Activated T-cell treated with anti-CD3 and anti-CD28 coated beads, Interleukin-2, amount 50 U/mL, for 4 hours (primary cell): Measurements from ENCODE around the gene CDKN1C. TPM values are rescaled to one million over a fixed set of nuclear protein-coding genes. Genes with fewer than 3 reads are reported as not detected.
A peak's percentile ranks its signal among the peaks of the same experiment; 100 is the strongest.

Experiments
- ATAC-seq, 2 donors: fragments of 200-7000 bp; cut with Tn5 transposase; one replicate each; pipeline ENCODE4 v1.10.0; 2021
- DNase-seq: peaks from one replicate; pipeline ENCODE4 v3.0.0-alpha.2; 2020
- H3K27me3 Mint-ChIP-seq: one replicate; pipeline ENCODE4 v1.8.0; 2021; ENCODE audit warnings: low read depth, mixed read lengths
- H3K36me3 Mint-ChIP-seq: one replicate; pipeline ENCODE4 v1.8.0; 2022; ENCODE audit warnings: mixed read lengths; ENCODE audit not compliant: insufficient read depth
- H3K4me1 Mint-ChIP-seq: one replicate; pipeline ENCODE4 v1.8.0; 2021; ENCODE audit warnings: low read depth, mixed read lengths
- H3K4me3 Mint-ChIP-seq: one replicate; pipeline ENCODE4 v1.8.0; 2021; ENCODE audit warnings: mild to moderate bottlenecking, moderate library complexity, mixed read lengths
- H3K9me3 Mint-ChIP-seq: one replicate; pipeline ENCODE4 v1.8.0; 2021; ENCODE audit warnings: mixed read lengths
- total RNA-seq, 3 donors: library from RNA; stranded (reverse); gene quantifications; one replicate each; pipeline ENCODE4 v1.2.1, GENCODE V29; 2021

CDKN1C gene
- total RNA-seq, 3 donors from 2014 or later, result 0.71 to 1.0 (median 0.76) TPM

DNA sequence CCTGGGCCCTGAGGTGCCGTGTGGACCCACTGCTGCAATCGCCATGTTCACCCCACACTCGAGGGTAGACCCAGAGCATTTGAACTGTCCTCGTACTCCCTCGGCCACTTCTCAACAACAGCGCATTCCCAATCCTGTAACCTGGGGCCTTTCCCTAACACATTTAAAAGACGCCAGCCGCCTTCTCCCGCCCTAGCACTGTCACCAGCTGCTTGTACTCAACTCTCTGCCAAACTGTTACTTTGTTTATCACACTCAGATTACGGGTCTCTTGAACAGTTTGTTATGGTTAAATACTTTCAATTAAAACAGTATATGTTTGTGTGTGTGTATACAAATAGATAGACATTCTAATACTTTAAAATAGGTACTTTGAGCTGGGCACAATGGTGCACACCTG is 20.7 kb downstream of the CDKN1C start:
- no peaks in the 10 kb centered on the region for H3K36me3 Mint-ChIP-seq
- peaks cover 61% of the 10 kb centered on the region for H3K27me3 Mint-ChIP-seq
- H3K4me3 Mint-ChIP-seq, result no peak overlapping the region
- peaks cover 2% of the 10 kb centered on the region for H3K4me1 Mint-ChIP-seq
- ATAC-seq (no peak), DNase-seq (no peak)
- H3K9me3 Mint-ChIP-seq, result no peaks in the 10 kb centered on the region

DNA sequence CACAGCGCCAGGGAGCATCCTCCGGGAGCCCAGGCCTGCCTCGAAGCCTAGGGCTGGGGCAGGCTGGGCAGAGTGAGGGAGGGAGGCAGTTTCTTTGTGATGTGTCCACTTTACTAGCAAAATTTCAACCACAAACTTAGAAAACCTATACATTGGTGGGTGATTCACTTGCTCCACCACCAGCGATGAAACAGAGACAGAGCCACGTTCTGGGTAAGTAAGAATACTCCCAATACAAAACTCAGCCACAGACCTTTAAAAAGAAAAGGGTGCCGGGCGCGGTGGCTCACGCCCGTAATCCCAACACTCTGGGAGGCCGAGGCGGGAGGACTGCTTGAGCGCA is 22.3 kb downstream of the CDKN1C start:
- no peaks in the 10 kb centered on the region for H3K4me1 Mint-ChIP-seq
- H3K9me3 Mint-ChIP-seq, result no peaks in the 10 kb centered on the region
- no peaks in the 10 kb centered on the region for H3K36me3 Mint-ChIP-seq
- peaks cover 54% of the 10 kb centered on the region for H3K27me3 Mint-ChIP-seq
- DNase-seq, result no peak
- ATAC-seq, result no peak
- H3K4me3 Mint-ChIP-seq, result no peak overlapping the region

DNA sequence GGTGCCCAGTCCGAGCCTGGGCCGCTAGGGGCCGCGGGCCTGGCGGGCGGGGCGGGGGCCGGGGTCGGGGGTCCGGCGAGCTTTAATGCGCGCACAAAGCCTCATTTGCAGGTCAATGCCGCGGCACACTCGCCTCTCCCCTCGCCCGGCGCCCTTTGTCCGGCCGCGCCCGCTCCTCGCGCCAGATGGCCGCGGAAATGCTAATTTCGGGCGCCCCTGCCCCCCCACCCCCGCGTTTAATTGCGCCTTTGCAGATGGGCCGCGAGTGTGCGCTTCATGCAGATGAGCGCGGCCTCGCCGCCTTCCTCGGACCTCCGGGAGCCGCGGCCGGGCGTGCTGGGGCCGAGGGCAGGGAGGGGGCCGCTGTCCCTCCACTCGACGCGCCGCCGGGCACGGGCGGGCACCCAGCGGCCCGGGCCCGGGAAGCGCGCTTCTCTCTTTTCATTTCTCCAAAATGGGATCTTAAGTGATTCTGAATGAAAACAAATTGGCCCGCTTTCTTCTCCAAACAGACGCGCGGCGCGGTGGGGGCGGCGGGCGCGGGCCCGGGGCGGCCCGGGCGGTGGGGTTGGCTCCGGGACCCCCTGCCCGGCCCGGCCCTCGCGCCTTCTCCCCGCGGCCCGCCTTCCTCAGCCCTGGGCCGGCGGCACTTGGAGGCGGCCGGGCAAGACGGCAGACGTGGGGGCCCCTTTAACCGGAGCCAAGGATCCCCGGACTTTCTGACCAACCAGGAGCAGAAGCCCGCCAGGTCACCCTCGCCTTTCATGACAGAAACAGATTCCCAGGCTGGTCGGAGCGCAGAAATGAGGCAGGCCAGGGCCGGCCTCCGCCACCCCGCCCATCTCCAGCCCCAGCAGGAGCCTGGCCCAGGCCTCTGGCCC is 22.9 kb downstream of the CDKN1C start:
- peaks cover 49% of the 10 kb centered on the region for H3K27me3 Mint-ChIP-seq
- H3K4me1 Mint-ChIP-seq, result no peaks in the 10 kb centered on the region
- no peak for ATAC-seq
- no peaks in the 10 kb centered on the region for H3K36me3 Mint-ChIP-seq
- no peak for DNase-seq
- no peak overlapping the region for H3K4me3 Mint-ChIP-seq
- H3K9me3 Mint-ChIP-seq, result no peaks in the 10 kb centered on the region

DNA sequence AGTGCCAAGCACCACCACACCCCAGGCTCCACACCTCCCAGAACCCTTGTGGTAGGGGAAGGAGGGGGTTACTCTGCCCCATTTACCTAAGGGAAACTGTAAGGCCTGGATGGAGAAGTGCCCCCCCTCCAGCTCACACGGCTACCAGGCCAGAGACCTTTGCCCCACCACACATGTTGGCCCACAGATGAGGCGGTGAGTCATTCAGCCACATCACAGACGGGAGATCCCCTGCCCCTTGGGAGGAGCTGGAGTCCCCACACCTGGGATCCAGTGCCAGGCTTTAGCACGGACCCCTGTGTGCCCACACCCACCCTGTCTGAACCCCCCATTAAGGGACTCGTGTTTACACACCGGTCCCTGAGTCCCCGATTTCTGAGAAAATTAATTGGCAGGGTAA is 24.9 kb downstream of the CDKN1C start:
- Mint-ChIP-seq H3K9me3 (no peaks in the 10 kb centered on the region), H3K27me3 (peaks cover 36% of the 10 kb centered on the region), H3K4me3 (no peak overlapping the region), H3K36me3 (no peaks in the 10 kb centered on the region), H3K4me1 (no peaks in the 10 kb centered on the region)
- ATAC-seq (peak; percentile 47 to 54), DNase-seq (no peak)

DNA sequence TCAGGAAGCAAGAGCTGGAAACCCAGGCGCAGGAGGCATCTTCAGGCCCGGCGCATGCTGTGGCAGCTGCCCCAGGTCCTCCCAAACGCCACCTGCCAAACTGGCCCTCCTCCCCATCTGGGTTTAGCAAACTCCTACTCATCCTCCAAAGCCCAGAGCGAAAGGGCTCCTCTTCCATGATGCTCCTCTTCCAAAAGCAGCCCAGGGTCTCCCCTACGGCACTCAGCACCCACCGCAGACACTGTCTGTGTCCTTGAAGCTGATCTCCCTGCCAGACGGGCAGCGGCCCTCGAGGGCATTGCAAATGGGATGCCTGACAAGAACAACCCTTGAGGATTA is 25.9 kb downstream of the CDKN1C start:
- H3K27me3 Mint-ChIP-seq, result peaks cover 30% of the 10 kb centered on the region
- H3K4me3 Mint-ChIP-seq, result no peak overlapping the region
- ATAC-seq (no peak), DNase-seq (no peak)
- no peaks in the 10 kb centered on the region for H3K36me3 Mint-ChIP-seq
- H3K4me1 Mint-ChIP-seq, result no peaks in the 10 kb centered on the region
- H3K9me3 Mint-ChIP-seq, result no peaks in the 10 kb centered on the region

DNA sequence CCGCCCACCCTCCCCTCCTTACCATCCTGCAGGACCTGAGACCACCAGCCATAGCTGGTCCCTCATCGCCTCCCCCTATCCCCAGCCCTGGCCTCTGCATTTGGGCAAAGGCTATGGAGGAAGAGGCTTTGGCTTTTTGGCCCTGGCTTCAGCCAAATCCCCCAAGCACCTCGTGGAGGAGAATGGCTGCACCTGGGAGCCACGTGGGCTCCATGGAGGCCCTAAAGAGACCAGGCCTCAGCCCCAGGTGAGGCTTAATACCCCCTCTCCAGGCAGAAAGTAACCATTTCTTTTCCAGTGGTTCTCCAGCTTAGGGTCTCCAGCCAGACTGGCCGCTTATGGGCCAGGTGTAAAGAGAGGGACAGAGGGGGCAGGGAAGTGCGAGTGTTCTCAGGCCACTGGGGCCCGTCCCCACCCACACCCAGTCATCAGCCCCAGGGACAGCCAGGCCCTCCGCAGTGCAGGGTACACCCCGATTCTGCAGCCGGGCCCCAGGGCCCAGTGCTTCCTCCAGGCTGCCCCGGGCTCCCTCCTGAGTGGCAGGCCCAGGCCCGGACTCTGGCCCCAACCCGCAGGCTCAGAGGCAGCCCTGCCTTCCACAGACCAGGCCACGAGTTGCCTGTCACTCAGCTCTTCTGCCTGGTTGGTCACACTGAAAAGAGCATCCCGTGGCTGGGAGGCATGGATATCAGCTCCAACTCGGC is 26.4 kb downstream of the CDKN1C start:
- Mint-ChIP-seq H3K27me3 (peaks cover 26% of the 10 kb centered on the region), H3K4me1 (no peaks in the 10 kb centered on the region), H3K9me3 (no peaks in the 10 kb centered on the region), H3K36me3 (no peaks in the 10 kb centered on the region), H3K4me3 (no peak overlapping the region)
- ATAC-seq (no peak), DNase-seq (no peak)

DNA sequence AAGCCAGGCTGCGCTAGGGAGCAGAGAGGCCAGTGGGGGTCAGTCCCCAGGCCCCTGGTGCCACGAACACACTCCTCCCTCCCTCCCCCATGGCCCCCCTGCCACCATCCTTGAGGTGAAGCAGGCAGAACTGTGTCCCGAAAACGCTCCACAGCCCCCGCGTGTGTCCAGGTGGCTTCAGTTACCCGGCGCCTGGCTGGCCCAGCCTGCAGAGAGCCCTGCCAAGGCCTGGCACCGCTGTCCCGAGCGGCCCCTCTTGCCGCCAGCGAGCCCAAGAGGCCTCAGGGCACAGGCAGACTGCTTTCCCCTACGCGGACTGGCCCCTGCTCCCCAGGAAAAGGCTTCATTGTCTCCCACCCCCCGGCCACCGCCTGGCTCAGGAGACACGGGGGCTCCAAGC is 27.7 kb downstream of the CDKN1C start:
- no peak for DNase-seq
- peaks cover 19% of the 10 kb centered on the region for H3K27me3 Mint-ChIP-seq
- ATAC-seq, result no peak
- no peaks in the 10 kb centered on the region for H3K36me3 Mint-ChIP-seq
- no peak overlapping the region for H3K4me3 Mint-ChIP-seq
- no peaks in the 10 kb centered on the region for H3K9me3 Mint-ChIP-seq
- no peaks in the 10 kb centered on the region for H3K4me1 Mint-ChIP-seq

DNA sequence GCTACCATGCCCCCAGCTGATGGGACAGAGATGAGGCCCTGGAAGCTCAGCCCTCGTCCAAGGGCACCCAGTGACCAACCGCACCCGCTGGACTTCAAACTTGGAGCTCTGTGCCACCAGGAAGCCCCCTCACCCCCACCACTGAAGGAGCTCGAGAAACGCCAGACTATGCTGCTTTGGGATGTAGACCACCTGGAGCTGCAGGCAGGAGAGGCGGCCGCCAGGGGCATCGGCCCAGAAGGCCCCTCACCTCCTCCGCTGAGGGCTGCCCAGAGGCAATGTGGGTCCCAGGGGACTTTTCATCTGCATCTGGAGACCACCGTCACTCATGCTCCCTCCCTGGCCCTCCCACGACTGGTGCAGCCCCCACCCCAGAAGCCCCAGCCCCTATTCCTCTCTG is 28.3 kb downstream of the CDKN1C start:
- no peak for ATAC-seq
- Mint-ChIP-seq H3K9me3 (no peaks in the 10 kb centered on the region), H3K36me3 (no peaks in the 10 kb centered on the region), H3K27me3 (peaks cover 19% of the 10 kb centered on the region), H3K4me1 (no peaks in the 10 kb centered on the region), H3K4me3 (no peak overlapping the region)
- no peak for DNase-seq

DNA sequence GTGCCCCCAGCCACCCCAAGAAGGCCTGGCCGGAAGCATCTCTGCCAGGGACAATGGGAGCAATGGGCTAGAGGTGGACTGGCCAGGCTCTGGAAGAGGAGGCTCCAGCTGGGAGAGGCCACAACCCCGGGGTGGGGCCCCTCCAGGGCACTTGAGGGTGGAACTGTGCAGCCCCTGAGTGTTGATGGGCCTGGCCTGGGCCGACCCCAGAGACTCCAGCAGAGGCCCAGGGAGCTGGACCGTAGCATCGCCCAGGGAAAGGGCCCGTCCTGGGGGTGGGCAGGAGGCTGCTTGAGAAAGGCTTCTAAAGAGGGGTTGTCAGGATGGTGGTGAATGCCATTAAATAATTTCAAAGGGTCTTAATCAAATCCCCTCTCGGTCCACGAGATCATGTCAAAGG is 30.4 kb downstream of the CDKN1C start:
- Mint-ChIP-seq H3K4me3 (no peak overlapping the region), H3K27me3 (peaks cover 4% of the 10 kb centered on the region), H3K4me1 (no peaks in the 10 kb centered on the region), H3K36me3 (no peaks in the 10 kb centered on the region), H3K9me3 (no peaks in the 10 kb centered on the region)
- ATAC-seq (no peak), DNase-seq (no peak)

DNA sequence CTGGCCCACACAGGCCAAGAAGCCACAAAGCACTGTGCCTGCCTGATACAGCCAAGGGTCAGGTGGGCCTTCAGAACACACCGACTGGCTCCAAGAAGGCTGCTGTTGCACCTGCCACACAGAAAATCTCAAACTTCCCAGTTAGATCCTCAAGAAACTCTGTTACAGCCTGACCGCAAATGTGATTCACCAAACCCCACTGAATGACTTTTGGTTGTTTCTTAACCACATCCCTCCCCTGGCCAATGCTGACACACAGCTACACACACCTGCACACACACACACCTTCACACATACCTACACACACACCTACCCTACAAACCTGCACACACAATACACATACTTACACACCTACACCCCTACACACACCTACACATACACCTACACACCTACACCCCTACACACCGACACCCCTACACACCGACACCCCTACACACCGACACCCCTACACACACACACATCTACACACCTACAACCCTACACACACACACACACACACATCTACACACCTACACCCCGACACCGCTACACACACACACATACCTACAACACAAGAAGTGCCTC is 31.5 kb downstream of the CDKN1C start:
- DNase-seq (no peak), ATAC-seq (no peak)
- Mint-ChIP-seq H3K4me3 (no peak overlapping the region), H3K4me1 (no peaks in the 10 kb centered on the region), H3K9me3 (no peaks in the 10 kb centered on the region), H3K27me3 (peaks cover 2% of the 10 kb centered on the region), H3K36me3 (no peaks in the 10 kb centered on the region)

DNA sequence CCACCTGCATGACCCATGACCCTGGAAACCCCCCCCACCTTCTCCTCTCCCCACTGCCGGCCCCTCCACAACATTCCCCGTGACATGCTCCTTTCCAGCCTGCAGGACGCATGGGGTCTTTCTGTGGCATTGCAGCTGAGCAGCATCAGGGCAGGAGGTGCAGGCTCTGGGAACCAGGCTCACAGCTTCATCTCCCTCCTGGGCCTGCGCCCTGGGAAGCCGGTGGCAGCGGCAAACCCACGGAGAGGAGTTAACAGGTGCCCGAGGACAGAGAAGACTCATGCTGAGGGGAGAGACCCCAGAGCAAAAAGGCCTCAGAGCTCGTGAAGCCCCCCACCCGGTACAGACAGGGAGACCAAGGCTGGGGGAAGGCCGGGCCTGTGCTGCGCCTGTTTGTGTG is 32.2 kb downstream of the CDKN1C start:
- Mint-ChIP-seq H3K9me3 (no peaks in the 10 kb centered on the region), H3K4me1 (no peaks in the 10 kb centered on the region), H3K4me3 (no peak overlapping the region), H3K36me3 (no peaks in the 10 kb centered on the region), H3K27me3 (peaks cover 2% of the 10 kb centered on the region)
- DNase-seq (no peak), ATAC-seq (no peak)

DNA sequence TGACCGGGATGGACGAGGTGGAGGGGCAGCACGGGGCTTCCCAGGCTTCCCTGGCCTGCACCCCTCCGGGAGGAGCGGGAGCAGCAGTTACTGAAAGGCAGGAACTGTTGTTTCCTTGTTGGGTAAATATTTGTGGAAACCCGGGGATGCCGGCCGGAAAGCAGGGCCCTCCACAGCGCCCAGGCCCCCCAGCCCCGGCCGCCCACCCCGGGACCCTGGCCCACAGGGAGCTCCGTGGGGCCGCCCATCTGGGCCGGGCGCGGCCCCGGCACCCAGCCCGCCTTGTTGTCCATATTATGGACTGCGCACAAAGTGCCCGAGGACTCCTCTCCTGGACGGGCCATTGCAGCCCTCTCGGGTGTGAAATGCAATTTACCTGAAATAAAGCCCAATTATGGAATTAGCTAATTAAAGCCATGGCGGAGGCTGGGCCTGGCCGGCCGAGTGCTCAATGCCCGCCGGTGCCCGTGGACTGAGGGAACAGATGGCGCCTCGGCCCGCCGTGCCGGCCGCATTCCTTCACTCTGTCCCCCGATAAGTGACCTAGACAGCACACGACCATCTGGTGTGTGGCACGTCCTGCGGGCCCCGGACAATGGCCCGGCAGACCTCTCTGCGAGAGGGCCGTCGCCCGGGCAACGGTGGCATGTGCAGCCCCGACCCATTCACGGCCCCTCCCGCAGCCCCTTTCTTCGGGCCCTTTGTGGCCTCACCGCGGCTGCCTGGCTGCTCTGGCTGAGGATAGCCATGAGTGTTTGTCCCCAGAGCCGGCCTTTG is 35.4 kb downstream of the CDKN1C start:
- no peak for ATAC-seq
- peaks cover 2% of the 10 kb centered on the region for H3K27me3 Mint-ChIP-seq
- H3K4me3 Mint-ChIP-seq, result no peak overlapping the region
- H3K4me1 Mint-ChIP-seq, result no peaks in the 10 kb centered on the region
- H3K9me3 Mint-ChIP-seq, result no peaks in the 10 kb centered on the region
- no peaks in the 10 kb centered on the region for H3K36me3 Mint-ChIP-seq
- no peak for DNase-seq

DNA sequence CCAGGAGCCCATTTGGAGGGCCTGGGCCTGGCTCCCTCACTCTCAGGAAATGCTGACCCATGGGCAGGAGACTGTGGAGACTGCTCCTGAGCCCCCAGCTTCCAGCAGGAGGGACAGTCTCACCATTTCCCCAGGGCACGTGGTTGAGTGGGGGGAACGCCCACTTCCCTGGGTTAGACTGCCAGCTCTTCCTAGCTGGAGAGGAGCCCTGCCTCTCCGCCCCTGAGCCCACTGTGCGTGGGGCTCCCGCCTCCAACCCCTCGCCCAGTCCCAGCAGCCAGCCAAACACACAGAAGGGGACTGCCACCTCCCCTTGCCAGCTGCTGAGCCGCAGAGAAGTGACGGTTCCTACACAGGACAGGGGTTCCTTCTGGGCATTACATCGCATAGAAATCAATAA is 37.1 kb downstream of the CDKN1C start:
- no peaks in the 10 kb centered on the region for H3K36me3 Mint-ChIP-seq
- DNase-seq, result no peak
- ATAC-seq, result no peak
- H3K4me3 Mint-ChIP-seq, result no peak overlapping the region
- no peaks in the 10 kb centered on the region for H3K27me3 Mint-ChIP-seq
- H3K9me3 Mint-ChIP-seq, result no peaks in the 10 kb centered on the region
- no peaks in the 10 kb centered on the region for H3K4me1 Mint-ChIP-seq

DNA sequence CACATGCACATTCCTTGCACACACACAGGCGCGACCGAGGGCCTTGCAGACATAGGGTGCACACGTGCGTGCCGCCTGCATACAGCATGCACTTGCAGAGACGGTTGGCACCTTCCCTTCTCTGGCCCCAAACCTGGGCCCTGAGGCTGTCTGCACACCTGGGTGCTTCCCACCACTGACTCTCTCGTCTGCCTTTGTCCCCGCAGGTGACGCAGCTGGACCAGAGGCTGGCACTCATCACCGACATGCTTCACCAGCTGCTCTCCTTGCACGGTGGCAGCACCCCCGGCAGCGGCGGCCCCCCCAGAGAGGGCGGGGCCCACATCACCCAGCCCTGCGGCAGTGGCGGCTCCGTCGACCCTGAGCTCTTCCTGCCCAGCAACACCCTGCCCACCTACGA is 38.0 kb downstream of the CDKN1C start:
- ATAC-seq, result no peak

More for the DNA sequence above, 38.0 kb downstream of the CDKN1C start:
- no peaks in the 10 kb centered on the region for H3K36me3 Mint-ChIP-seq
- no peak overlapping the region for H3K4me3 Mint-ChIP-seq
- no peak for DNase-seq
- peaks cover under 1% of the 10 kb centered on the region for H3K4me1 Mint-ChIP-seq
- H3K27me3 Mint-ChIP-seq, result no peaks in the 10 kb centered on the region
- no peaks in the 10 kb centered on the region for H3K9me3 Mint-ChIP-seq
